Measurements from ENCODE around the gene MACF1. TPM values are rescaled to one million over a fixed set of nuclear protein-coding genes. Genes with fewer than 3 reads are reported as not detected.
"Not testable (repeated sequence)": the region's sequence is repeated elsewhere in the genome, so short reads cannot be mapped to it uniquely, and the experiment has no call there.

The MACF1 gene
- total RNA-seq, 1 donor from 2014 or later: 301 TPM

GRCh38 chr1:39438042-39438441 lies 233.5 kb downstream of the MACF1 start:
- Mint-ChIP-seq H3K27me3 (ENCODE audit: low read depth) (no peaks in the 10 kb centered on the region), H3K4me3 (no peak overlapping the region), H3K36me3 (peaks cover 55% of the 10 kb centered on the region), H3K9me3 (no peaks in the 10 kb centered on the region), H3K27ac (no peak overlapping the region), H3K4me1 (no peaks in the 10 kb centered on the region)
- TF ChIP-seq CTCF (IDR thresholded peaks at IDR 0.05; ENCODE audit: unreplicated experiment): no peak
- no peak for DNase-seq (ENCODE audit: low spot score in 2 of 2, unreplicated experiment in 2 of 2)

- no peaks in the 10 kb centered on the region for H3K9me3 Mint-ChIP-seq
- no peak for TF ChIP-seq CTCF (IDR thresholded peaks at IDR 0.05; ENCODE audit: unreplicated experiment)
- H3K27me3 Mint-ChIP-seq (ENCODE audit: low read depth): no peaks in the 10 kb centered on the region
- DNase-seq (ENCODE audit: low spot score in 2 of 2, unreplicated experiment in 2 of 2): no peak
- H3K36me3 Mint-ChIP-seq: peaks cover 58% of the 10 kb centered on the region
- no peaks in the 10 kb centered on the region for H3K4me1 Mint-ChIP-seq
- no peak overlapping the region for H3K4me3 Mint-ChIP-seq
- H3K27ac Mint-ChIP-seq: no peak overlapping the region
These were observed 236.4 kb downstream of the MACF1 start for GRCh38 chr1:39440856-39441255.

GRCh38 chr1:39441797-39442196 lies 237.3 kb downstream of the MACF1 start:
- Mint-ChIP-seq H3K27me3 (ENCODE audit: low read depth) (no peaks in the 10 kb centered on the region), H3K27ac (no peak overlapping the region), H3K4me3 (no peak overlapping the region), H3K4me1 (no peaks in the 10 kb centered on the region), H3K36me3 (peaks cover 53% of the 10 kb centered on the region), H3K9me3 (no peaks in the 10 kb centered on the region)
- no peak for TF ChIP-seq CTCF (IDR thresholded peaks at IDR 0.05; ENCODE audit: unreplicated experiment)
- DNase-seq (ENCODE audit: low spot score in 2 of 2, unreplicated experiment in 2 of 2): no peak

GRCh38 chr1:39445573-39445972 lies 241.1 kb downstream of the MACF1 start:
- Mint-ChIP-seq H3K36me3 (peaks cover 60% of the 10 kb centered on the region), H3K9me3 (no peaks in the 10 kb centered on the region), H3K4me1 (no peaks in the 10 kb centered on the region), H3K4me3 (no peak overlapping the region), H3K27me3 (ENCODE audit: low read depth) (no peaks in the 10 kb centered on the region), H3K27ac (no peak overlapping the region)
- TF ChIP-seq CTCF (IDR thresholded peaks at IDR 0.05; ENCODE audit: unreplicated experiment): no peak
- no peak for DNase-seq (ENCODE audit: low spot score in 2 of 2, unreplicated experiment in 2 of 2)

GRCh38 chr1:39446986-39447567 lies 242.6 kb downstream of the MACF1 start:
- Mint-ChIP-seq H3K36me3 (peaks cover 66% of the 10 kb centered on the region), H3K4me3 (no peak overlapping the region), H3K4me1 (no peaks in the 10 kb centered on the region), H3K27ac (no peak overlapping the region), H3K27me3 (ENCODE audit: low read depth) (no peaks in the 10 kb centered on the region), H3K9me3 (no peaks in the 10 kb centered on the region)
- TF ChIP-seq CTCF (IDR thresholded peaks at IDR 0.05; ENCODE audit: unreplicated experiment): no peak
- no peak for DNase-seq (ENCODE audit: low spot score in 2 of 2, unreplicated experiment in 2 of 2)

GRCh38 chr1:39450041-39450440 lies 245.5 kb downstream of the MACF1 start:
- H3K4me1 Mint-ChIP-seq; H3K4me3 Mint-ChIP-seq; H3K27ac Mint-ChIP-seq; H3K27me3 Mint-ChIP-seq (ENCODE audit: low read depth); DNase-seq (ENCODE audit: low spot score in 2 of 2, unreplicated experiment in 2 of 2); H3K9me3 Mint-ChIP-seq: not testable (repeated sequence)
- peaks cover 58% of the 10 kb centered on the region for H3K36me3 Mint-ChIP-seq
